Gastroesophageal sphincter (tissue), 4 donors: ENCODE data around the gene UBIAD1. TPM values are rescaled to one million over a fixed set of nuclear protein-coding genes. Genes with fewer than 3 reads are reported as not detected.

Experiments used
- ATAC-seq: fragments of 150-250 bp; one replicate; pipeline ENCODE4 v1.9.1; 2016; ENCODE audit warnings: mild to moderate bottlenecking, moderate library complexity
- H3K27ac ChIP-seq, 4 donors: fragments of 200-600 bp; sonication (generic) in 3 of 4; 1 replicate in 3 of 4; 2 replicates in 1 of 4; pipeline ENCODE4 v1.5.1; 2016 to 2019
- H3K27me3 ChIP-seq: fragments of 200-600 bp; sonication (generic); one replicate; pipeline ENCODE4 v1.5.1; 2019
- H3K36me3 ChIP-seq, 2 donors: fragments of 200-600 bp; sonication (generic); one replicate each; pipeline ENCODE4 v1.5.1; 2019; ENCODE audit warnings: control low read depth in 1 of 2
- H3K4me1 ChIP-seq, 3 donors: fragments of 200-600 bp; sonication (generic); 1 replicate in 2 of 3; 2 replicates in 1 of 3; pipeline ENCODE4 v1.5.1; 2016 to 2019; ENCODE audit warnings: control low read depth in 2 of 3
- H3K4me3 ChIP-seq, 2 donors: fragments of 200-600 bp; sonication (generic); one replicate each; pipeline ENCODE4 v1.5.1; 2019; ENCODE audit warnings: mild to moderate bottlenecking in 1 of 2, moderate library complexity in 1 of 2
- H3K9me3 ChIP-seq, 3 donors: fragments of 200-600 bp; sonication (generic); one replicate each; pipeline ENCODE4 v1.5.1; 2017 to 2019; ENCODE audit warnings: control low read depth in 2 of 3
- CTCF ChIP-seq, 4 experiments: fragments of 200-600 bp in 2 of 4; fragments of 450-650 bp in 2 of 4; sonication (generic) in 1 of 4; IDR thresholded peaks; one replicate each; pipeline ENCODE4 v1.5.1; 2017 to 2019; ENCODE audit warnings: antibody characterized with exemption in 4 of 4, mild to moderate bottlenecking in 2 of 4, moderate library complexity in 2 of 4
- EP300 ChIP-seq: sonication (generic); formaldehyde crosslinking; IDR thresholded peaks from one replicate; pipeline ENCODE4 v1.6.1; 2017; ENCODE audit warnings: antibody characterized with exemption, mild to moderate bottlenecking
- POLR2A ChIP-seq, 2 donors: fragments of 450-650 bp; IDR thresholded peaks; one replicate each; pipeline ENCODE4 v1.6.1; 2017; ENCODE audit warnings: antibody characterized with exemption in 2 of 2, mild to moderate bottlenecking in 2 of 2, moderate library complexity in 1 of 2
- POLR2AphosphoS5 ChIP-seq: sonication (generic); formaldehyde crosslinking; IDR thresholded peaks from one replicate; pipeline ENCODE4 v1.6.1; 2017; ENCODE audit warnings: antibody characterized with exemption
- whole genome bisulfite sequencing, 2 donors: methylation state at CpG; one replicate each; pipeline ENCODE4 v1.1.5; 2018; ENCODE audit warnings: low coverage in 1 of 2; 5-methylcytosine and 5-hydroxymethylcytosine counted together
- total RNA-seq, 4 donors: library from RNA; depleted of rRNA; stranded (reverse); fragments of >200 nt; gene quantifications; one replicate each; pipeline ENCODE4 v1.1.0, GENCODE V29; 2016

The UBIAD1 gene
- total RNA-seq, 4 donors from 2014 or later, result 11.7 to 16.3 (median 14.0) TPM

- Histone ChIP-seq H3K27me3 (no peaks in the 10 kb centered on the region), H3K4me3 (no peak overlapping the region), H3K4me1 (no peaks in the 10 kb centered on the region), H3K36me3 (peaks cover 10 to 87% of the 10 kb centered on the region in 2 donors), H3K27ac (no peak overlapping the region), H3K9me3 (no peaks in the 10 kb centered on the region)
- no peak for ATAC-seq
- WGBS, 2 donors, result 92 to 93% methylated on average over 3 to 8 of the region's 8 CpGs
- TF ChIP-seq POLR2AphosphoS5 (no peak), POLR2A (IDR thresholded peaks at IDR 0.05) (no peak), EP300 (no peak), CTCF (IDR thresholded peaks at IDR 0.05) (no peak)
Observed at GRCh38 chr1:11252538-11252937, 20.5 kb upstream of the UBIAD1 start.

- Histone ChIP-seq H3K27me3 (no peaks in the 10 kb centered on the region), H3K4me3 (no peak overlapping the region), H3K27ac (no peak overlapping the region), H3K36me3 (peaks cover 12 to 87% of the 10 kb centered on the region in 2 donors), H3K4me1 (no peaks in the 10 kb centered on the region), H3K9me3 (no peaks in the 10 kb centered on the region)
- TF ChIP-seq CTCF (IDR thresholded peaks at IDR 0.05) (no peak), POLR2A (IDR thresholded peaks at IDR 0.05) (no peak), EP300 (no peak), POLR2AphosphoS5 (no peak)
- no peak for ATAC-seq
- WGBS, 2 donors, result 77 to 78% methylated on average over 8 of the region's 8 CpGs
Observed at GRCh38 chr1:11253226-11253625, 19.8 kb upstream of the UBIAD1 start.

GRCh38 chr1:11256299-11256698, 16.7 kb upstream of the UBIAD1 start:
- Histone ChIP-seq H3K4me3 (no peak overlapping the region), H3K27ac (no peak overlapping the region), H3K9me3 (no peaks in the 10 kb centered on the region), H3K27me3 (no peaks in the 10 kb centered on the region), H3K36me3 (peaks cover 13 to 85% of the 10 kb centered on the region in 2 donors), H3K4me1 (peaks cover 0 to 13% (median 3%) of the 10 kb centered on the region in 3 donors)
- WGBS, 2 donors, result 91% methylated on average over 1 of the region's 1 CpG; no CpG with 5 or more reads in 1 of the 2 donors
- TF ChIP-seq CTCF (IDR thresholded peaks at IDR 0.05) (no peak), EP300 (no peak), POLR2AphosphoS5 (no peak), POLR2A (IDR thresholded peaks at IDR 0.05) (no peak)
- no peak for ATAC-seq

GRCh38 chr1:11262171-11263049, 10.6 kb upstream of the UBIAD1 start, which contains the start of gene MTOR:
Gene MTOR, minus strand, starts transcription at chr1:11262551. Its CDS starts 3,142 bp downstream, at chr1:11259409.
- peaks cover 3 to 24% of the 10 kb centered on the region in 2 donors for H3K36me3 ChIP-seq
- TF ChIP-seq POLR2AphosphoS5 (peak; percentile 70), EP300 (no peak), CTCF (IDR thresholded peaks at IDR 0.05) (peak in 3 of 4 experiments; percentile 5 to 37 (median 16)), POLR2A (IDR thresholded peaks at IDR 0.05) (peak; percentile 61 to 70)
- peak within 1 kb of the TSS; percentile 84 to 98 for H3K4me3 ChIP-seq
- H3K27me3 ChIP-seq, result no peaks in the 10 kb centered on the region
- WGBS, 2 donors, result 0% methylated on average over 10 to 13 of the region's 60 CpGs
- no peaks in the 10 kb centered on the region for H3K9me3 ChIP-seq
- H3K27ac ChIP-seq, result peak within 1 kb of the TSS; percentile 66 to 92 (median 82)
- ATAC-seq, result peak; percentile 100
- H3K4me1 ChIP-seq, result peaks cover 0 to 24% (median 11%) of the 10 kb centered on the region in 3 donors
